ENCODE results near the gene LONRF3.

GRCh38 chrX:118964252-118964651 lies 10.2 kb upstream of the LONRF3 start:
- TF ChIP-seq CTCF (IDR thresholded peaks at IDR 0.05) (no peak), POLR2A (IDR thresholded peaks at IDR 0.05) (no peak)
